HEK293 (cell line): Measurements from ENCODE around the gene PITRM1.

Experiments
- REST ChIP-seq: fragments of 450-650 bp; formaldehyde crosslinking; IDR thresholded peaks from 2 replicates; pipeline ENCODE4 v1.5.1; 2016; ENCODE audit warnings: missing biosample characterization, missing genetic modification characterization
- SP2 ChIP-seq: fragments of 450-650 bp; formaldehyde crosslinking; IDR thresholded peaks from 2 replicates; pipeline ENCODE4 v1.5.1; 2016; ENCODE audit warnings: missing biosample characterization, missing genetic modification characterization
- ZNF48 ChIP-seq: fragments of 450-650 bp; formaldehyde crosslinking; IDR thresholded peaks from 2 replicates; pipeline ENCODE4 v1.5.1; 2016; ENCODE audit warnings: missing biosample characterization, missing genetic modification characterization
- ZNF623 ChIP-seq: fragments of 450-650 bp; formaldehyde crosslinking; IDR thresholded peaks from 2 replicates; pipeline ENCODE4 v1.5.1; 2016; ENCODE audit warnings: missing biosample characterization, missing genetic modification characterization
- ZNF843 ChIP-seq: fragments of 450-650 bp; formaldehyde crosslinking; IDR thresholded peaks from 2 replicates; pipeline ENCODE4 v1.5.1; 2016; ENCODE audit warnings: missing biosample characterization, missing genetic modification characterization

- TF ChIP-seq ZNF623 (tag by site-specific recombination) (no peak), ZNF48 (tag by site-specific recombination) (no peak), SP2 (no peak), REST (tag by site-specific recombination) (no peak), ZNF843 (tag by site-specific recombination) (no peak)
Observed at GRCh38 chr10:3124412-3125175, 48.0 kb downstream of the PITRM1 start.
